OCI-LY3 (cell line): ENCODE results near the gene HYCC2.

ENCODE experiments used
- H2AFZ ChIP-seq: fragments of 200-600, 300-600 bp; shearing (Covaris generic); 2 replicates; pipeline ENCODE4 v1.6.0; 2014; ENCODE audit warnings: antibody characterized with exemption, low read depth, low read length
- H3K27ac ChIP-seq: fragments of 200-600, 300-600 bp; sonication (generic); 2 replicates; pipeline ENCODE4 v1.5.1; 2014; ENCODE audit warnings: mild to moderate bottlenecking, low read length, moderate library complexity, mixed read lengths
- H3K27me3 ChIP-seq: fragments of 200-600, 300-600 bp; sonication (generic); 2 replicates; pipeline ENCODE4 v1.6.1; 2014; ENCODE audit warnings: low read depth, low read length, mixed read lengths
- H3K36me3 ChIP-seq: fragments of 200-600, 300-600 bp; sonication (generic); replicated peaks from 2 replicates; pipeline ENCODE3; 2014; ENCODE audit warnings: low read depth, low read length, mixed read lengths
- H3K4me1 ChIP-seq: fragments of 300-600, 200-600 bp; sonication (generic); 2 replicates; pipeline ENCODE4 v1.6.1; 2014; ENCODE audit warnings: low read length, mixed read lengths
- H3K4me2 ChIP-seq: fragments of 200-600, 300-600 bp; sonication (generic); 2 replicates; pipeline ENCODE4 v1.6.1; 2014; ENCODE audit warnings: low read length, mixed read lengths
- H3K4me3 ChIP-seq: fragments of 300-600, 200-600 bp; sonication (generic); 2 replicates; pipeline ENCODE4 v1.5.1; 2014; ENCODE audit warnings: antibody characterized with exemption, mild to moderate bottlenecking, low read length, moderate library complexity
- H3K79me2 ChIP-seq: fragments of 300-600, 200-600 bp; shearing (Covaris generic); 2 replicates; pipeline ENCODE4 v1.6.1; 2014; ENCODE audit warnings: mild to moderate bottlenecking, low read length, mixed read lengths
- H3K9ac ChIP-seq: fragments of 300-600, 200-600 bp; shearing (Covaris generic); 2 replicates; pipeline ENCODE4 v1.6.0; 2014; ENCODE audit warnings: mild to moderate bottlenecking, low read length, moderate library complexity
- H3K9me3 ChIP-seq: fragments of 200-600, 300-600 bp; shearing (Covaris generic); 2 replicates; pipeline ENCODE4 v1.6.1; 2014; ENCODE audit warnings: low read length, mixed read lengths; ENCODE audit not compliant: insufficient read depth
- H4K20me1 ChIP-seq: fragments of 200-600, 300-600 bp; sonication (generic); 2 replicates; pipeline ENCODE4 v1.6.1; 2016; ENCODE audit warnings: low read length, mixed read lengths; ENCODE audit not compliant: insufficient read depth
- EZH2phosphoT487 ChIP-seq: fragments of 200-600 bp; shearing (Covaris generic); IDR thresholded peaks from 2 replicates; pipeline ENCODE4 v1.6.1; 2018; ENCODE audit warnings: antibody characterized with exemption, mixed run types, low read depth
- TF ChIP-seq, protein P1 (sequence below): fragments of 200-600, 300-600 bp; sonication (generic); IDR thresholded peaks from 2 replicates; pipeline ENCODE4 v1.5.1; 2014; ENCODE audit warnings: antibody characterized with exemption, low read length, low read depth

The HYCC2 gene

DNA sequence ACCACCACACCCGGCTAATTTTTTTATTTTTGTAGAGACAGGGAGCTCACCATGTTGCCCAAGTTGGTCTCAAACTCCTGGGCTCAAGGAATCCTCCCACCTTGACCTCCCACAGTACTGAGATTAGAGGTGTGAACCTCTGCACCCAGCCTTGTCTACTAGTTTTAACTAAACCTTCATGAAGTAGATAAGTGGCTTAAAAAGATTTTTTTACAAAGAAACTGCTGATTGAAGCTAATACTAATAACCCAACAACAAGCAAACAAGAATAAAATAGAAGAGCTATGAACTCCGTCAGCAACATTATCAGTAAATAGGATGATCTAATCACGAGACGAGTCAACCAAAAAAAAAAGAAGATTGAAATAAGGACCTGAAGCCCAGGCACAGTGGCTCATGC is 19.1 kb upstream of the HYCC2 start:
- H2AFZ ChIP-seq: no peak overlapping the region
- H3K27me3 ChIP-seq: no peaks in the 10 kb centered on the region
- H3K4me2 ChIP-seq: no peak overlapping the region
- TF ChIP-seq EZH2phosphoT487: no peak
- TF ChIP-seq, protein P1, sequence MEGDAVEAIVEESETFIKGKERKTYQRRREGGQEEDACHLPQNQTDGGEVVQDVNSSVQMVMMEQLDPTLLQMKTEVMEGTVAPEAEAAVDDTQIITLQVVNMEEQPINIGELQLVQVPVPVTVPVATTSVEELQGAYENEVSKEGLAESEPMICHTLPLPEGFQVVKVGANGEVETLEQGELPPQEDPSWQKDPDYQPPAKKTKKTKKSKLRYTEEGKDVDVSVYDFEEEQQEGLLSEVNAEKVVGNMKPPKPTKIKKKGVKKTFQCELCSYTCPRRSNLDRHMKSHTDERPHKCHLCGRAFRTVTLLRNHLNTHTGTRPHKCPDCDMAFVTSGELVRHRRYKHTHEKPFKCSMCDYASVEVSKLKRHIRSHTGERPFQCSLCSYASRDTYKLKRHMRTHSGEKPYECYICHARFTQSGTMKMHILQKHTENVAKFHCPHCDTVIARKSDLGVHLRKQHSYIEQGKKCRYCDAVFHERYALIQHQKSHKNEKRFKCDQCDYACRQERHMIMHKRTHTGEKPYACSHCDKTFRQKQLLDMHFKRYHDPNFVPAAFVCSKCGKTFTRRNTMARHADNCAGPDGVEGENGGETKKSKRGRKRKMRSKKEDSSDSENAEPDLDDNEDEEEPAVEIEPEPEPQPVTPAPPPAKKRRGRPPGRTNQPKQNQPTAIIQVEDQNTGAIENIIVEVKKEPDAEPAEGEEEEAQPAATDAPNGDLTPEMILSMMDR: no peak
- H3K9me3 ChIP-seq: no peaks in the 10 kb centered on the region
- H3K36me3 ChIP-seq: peaks cover 11% of the 10 kb centered on the region
- H3K9ac ChIP-seq: no peak overlapping the region
- no peaks in the 10 kb centered on the region for H4K20me1 ChIP-seq
- H3K27ac ChIP-seq: no peak overlapping the region
- H3K79me2 ChIP-seq: no peaks in the 10 kb centered on the region
- H3K4me3 ChIP-seq: no peak overlapping the region
- no peaks in the 10 kb centered on the region for H3K4me1 ChIP-seq

DNA sequence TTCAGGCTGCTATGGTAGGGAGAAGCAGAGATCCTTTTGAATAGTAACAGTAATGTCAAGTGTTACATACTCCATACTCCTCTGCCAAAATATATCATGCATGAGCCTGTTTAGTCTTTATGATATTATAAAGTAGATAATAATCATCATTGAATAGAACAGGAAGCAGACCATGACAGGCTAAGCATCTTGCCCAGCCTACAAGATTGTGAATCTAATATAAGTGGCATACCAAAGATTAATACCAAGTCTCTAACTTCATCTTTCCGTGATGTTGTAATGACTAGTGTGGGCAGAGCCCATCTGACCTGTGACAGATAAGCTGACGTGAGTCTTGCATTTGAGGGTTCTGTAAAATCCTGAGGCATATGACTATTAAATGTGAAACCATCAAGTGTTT is 13.4 kb upstream of the HYCC2 start:
- H3K36me3 ChIP-seq: peaks cover 13% of the 10 kb centered on the region
- H3K27me3 ChIP-seq: no peaks in the 10 kb centered on the region
- H3K4me1 ChIP-seq: no peaks in the 10 kb centered on the region
- H3K9me3 ChIP-seq: no peaks in the 10 kb centered on the region
- no peak overlapping the region for H3K4me2 ChIP-seq
- H3K27ac ChIP-seq: no peak overlapping the region
- no peak overlapping the region for H3K4me3 ChIP-seq
- H4K20me1 ChIP-seq: no peaks in the 10 kb centered on the region
- H3K9ac ChIP-seq: no peak overlapping the region
- TF ChIP-seq, protein P1: no peak
- no peaks in the 10 kb centered on the region for H3K79me2 ChIP-seq
- no peak overlapping the region for H2AFZ ChIP-seq

DNA sequence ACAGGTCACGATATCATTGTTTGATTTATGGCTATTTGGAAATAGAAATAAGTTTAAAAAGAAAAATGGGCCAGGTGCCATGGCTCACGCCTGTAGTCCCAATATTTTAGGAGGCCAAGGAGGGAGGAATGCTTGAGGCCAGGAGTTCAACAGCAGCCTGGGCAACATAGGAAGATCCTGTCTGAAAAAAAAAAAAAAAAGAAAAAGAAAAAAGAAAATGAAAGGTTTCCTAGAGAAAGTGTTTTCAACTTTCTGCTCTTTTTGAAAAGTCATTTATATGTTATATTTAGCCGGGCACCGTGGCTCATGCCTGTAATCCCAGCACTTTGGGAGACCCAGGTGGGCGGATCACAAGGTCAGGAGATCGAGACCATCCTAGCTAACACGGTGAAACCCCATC is 3.5 kb upstream of the HYCC2 start:
- TF ChIP-seq, protein P1: no peak
- TF ChIP-seq EZH2phosphoT487: no peak
- no peak overlapping the region for H3K27ac ChIP-seq
- no peak overlapping the region for H3K4me3 ChIP-seq

DNA sequence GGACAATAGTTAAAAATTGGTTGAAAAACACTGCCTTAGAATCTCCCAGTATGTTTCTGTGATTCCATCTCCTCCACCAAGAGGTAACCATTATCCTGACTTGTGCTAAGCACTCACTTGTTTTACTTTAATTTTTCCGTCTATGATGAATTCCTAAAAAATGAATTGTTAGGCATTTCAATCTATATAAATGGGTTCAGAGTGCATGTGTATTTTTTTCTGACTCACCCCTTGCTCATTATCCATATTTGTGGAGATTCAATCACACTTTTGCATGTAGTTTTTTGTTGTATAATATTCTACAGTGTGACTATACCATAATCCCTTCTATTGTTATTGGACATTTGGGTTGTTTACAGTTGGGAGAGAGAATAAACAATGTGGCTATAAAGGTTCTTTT is 1.6 kb upstream of the HYCC2 start:
- H3K27me3 ChIP-seq: no peaks in the 10 kb centered on the region
- H3K4me3 ChIP-seq: peak overlapping the region; percentile 90
- H3K4me2 ChIP-seq: peak overlapping the region; percentile 62
- no peaks in the 10 kb centered on the region for H3K9me3 ChIP-seq
- 0 out of 2 replicates have a peak, but pooled peaks cover 3% of the 10 kb centered on the region for H4K20me1 ChIP-seq
- H3K27ac ChIP-seq: no peak overlapping the region
- H3K9ac ChIP-seq: no peak overlapping the region
- no peak overlapping the region for H2AFZ ChIP-seq
- TF ChIP-seq, protein P1: no peak
- TF ChIP-seq EZH2phosphoT487: no peak
- peaks cover 24% of the 10 kb centered on the region for H3K4me1 ChIP-seq
- no peaks in the 10 kb centered on the region for H3K36me3 ChIP-seq
- H3K79me2 ChIP-seq: peaks cover 62% of the 10 kb centered on the region

More for the DNA sequence above, 3.5 kb upstream of the HYCC2 start:
- Histone ChIP-seq H3K36me3 (no peaks in the 10 kb centered on the region), H3K4me1 (peaks cover 9% of the 10 kb centered on the region), H4K20me1 (0 out of 2 replicates have a peak, but pooled peaks cover 3% of the 10 kb centered on the region), H3K27me3 (no peaks in the 10 kb centered on the region), H3K4me2 (no peak overlapping the region), H3K9ac (no peak overlapping the region), H3K9me3 (no peaks in the 10 kb centered on the region), H2AFZ (no peak overlapping the region), H3K79me2 (peaks cover 43% of the 10 kb centered on the region)
